HG03097 (cell line): ENCODE results near the gene AXDND1.

Experiments
- ATAC-seq: cut with Tn5 transposase; IDR thresholded peaks from one replicate; pipeline ENCODE4 v1.9.1; 2021; ENCODE audit not compliant: unreplicated experiment, low FRiP score

Gene AXDND1

GRCh38 chr1:179554427-179554826 lies 188.7 kb downstream of the AXDND1 start:
- no peak for ATAC-seq

GRCh38 chr1:179558078-179558477 lies 192.3 kb downstream of the AXDND1 start:
- ATAC-seq: no peak

DNA sequence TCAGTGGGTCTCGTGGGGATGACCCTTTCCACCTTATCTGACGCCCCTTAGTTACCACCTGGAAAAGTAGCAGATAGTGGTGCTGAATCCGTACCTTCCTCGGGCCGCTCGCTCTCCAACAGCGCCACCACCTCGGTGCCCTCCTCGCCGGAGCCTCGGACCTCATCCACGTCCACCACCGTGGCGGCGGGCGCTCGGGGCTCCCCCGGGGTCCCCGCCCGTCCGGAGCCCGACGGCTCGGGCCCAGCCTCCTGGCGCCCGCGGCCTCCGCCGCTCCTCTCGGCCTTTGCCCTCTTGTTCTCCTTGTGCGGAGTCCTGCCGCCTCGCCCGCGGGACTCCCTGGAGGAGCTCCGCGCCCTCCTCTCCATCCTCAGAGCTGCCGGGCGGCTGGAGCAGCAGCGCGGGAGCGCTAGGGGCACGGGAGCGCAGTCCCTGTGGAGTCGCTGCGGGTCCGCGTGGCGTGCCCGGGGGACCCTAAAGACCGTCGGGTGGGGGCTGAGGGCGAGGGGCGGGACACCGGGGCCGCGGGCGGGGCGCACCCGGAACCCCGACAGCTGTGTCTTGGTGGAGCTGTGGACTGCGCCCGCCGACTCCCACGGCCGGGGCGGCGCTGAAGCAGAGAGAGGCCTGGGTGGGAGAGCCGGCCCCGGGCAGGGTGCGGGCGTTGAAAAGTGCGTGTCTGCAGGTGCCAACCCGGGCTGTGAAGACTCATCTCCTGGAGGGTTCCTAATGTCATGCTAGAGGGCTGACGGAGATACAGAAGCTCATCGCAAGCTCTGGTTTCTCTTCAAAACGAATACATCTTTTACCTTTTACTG lies 209.9 kb downstream of the AXDND1 start, which contains the start of gene NPHS2:
TSS of gene NPHS2 (minus strand) at position 452 of the 818 bp plus-strand sequence. CDS start at position 368, 84 bp downstream.
- ATAC-seq: no peak

DNA sequence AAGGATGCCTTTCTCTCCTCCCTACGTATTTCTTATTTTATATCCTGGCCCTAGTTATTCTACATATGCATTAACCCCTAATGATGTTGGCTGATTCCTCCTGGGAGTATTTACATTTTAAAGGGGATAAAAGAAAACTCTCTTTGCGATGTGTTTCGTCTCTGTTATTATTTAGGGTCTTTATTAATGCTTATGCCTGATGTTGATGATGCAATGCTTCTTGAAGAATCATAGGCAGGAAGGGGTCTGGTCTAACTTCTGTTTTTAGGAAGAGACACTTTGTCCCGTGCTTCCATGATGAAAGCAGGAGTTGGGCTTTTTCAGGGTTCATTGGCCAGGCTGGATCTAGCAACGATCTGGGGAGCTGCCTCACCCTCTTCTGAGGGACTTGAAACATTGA lies 210.7 kb downstream of the AXDND1 start:
- ATAC-seq: no peak

DNA sequence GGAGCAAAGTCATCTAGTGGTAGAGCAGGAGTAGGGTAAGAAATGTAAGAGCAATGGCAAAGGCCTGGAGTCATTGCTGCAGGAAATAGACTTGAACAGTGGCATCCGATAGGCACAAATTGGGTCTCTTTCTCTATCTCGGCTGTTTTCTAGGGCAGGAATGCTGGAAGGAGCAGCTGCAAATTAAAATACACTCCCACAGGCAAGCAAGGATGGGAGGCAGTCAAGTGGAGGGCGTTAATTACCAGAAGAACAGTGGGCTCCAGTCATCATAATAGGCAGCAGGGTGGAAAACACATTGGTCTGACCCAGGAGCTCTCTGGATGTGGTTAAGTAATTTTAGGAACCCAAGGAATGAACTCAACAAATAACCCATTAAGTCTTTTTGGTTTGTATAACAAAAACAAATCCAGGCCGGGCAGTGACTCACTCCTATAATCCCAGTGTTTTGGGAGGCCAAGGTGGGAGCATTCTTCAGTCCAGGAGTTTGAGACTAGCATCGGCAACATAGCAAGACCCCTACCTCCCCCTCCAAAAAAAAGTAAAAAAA lies 218.1 kb downstream of the AXDND1 start:
- ATAC-seq: no peak

DNA sequence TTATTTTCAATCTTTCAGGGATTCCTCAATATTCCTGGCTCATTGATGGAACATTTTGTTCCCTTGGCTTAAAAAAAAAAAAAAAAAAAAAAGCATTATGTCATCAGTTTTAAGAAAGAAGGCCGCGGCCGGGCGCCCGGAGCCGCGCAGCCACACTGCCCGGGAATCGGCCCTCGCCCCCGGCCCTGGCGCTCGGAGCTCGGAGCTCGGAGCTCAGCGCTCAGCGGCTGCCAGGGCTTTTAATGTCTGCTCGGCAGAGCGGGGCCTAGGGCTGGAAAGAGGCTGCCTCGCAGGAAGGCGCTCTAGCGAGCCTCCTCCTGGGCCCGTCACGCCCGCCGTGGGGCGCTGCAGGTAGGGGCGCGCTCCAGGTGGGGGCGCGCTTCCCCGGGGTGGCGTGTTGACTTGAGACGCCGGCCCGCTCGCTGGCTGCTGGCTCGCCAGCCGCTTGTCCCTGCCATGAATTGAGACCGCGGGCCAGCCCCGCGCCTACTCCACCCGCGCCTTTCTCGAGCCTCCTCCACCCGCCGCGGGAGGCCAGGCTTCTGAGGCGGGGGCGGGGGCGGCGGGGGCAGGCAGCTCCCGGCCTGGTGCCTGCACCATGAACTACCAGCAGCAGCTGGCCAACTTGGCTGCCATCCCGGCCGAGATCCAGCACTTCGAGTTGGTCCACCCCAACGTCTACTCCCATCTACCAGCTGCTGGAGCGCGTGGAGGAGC lies 220.5 kb downstream of the AXDND1 start:
- ATAC-seq: no peak

- no peak for ATAC-seq
Measured at GRCh38 chr1:179587336-179587735, 221.6 kb downstream of the AXDND1 start.

GRCh38 chr1:179588425-179589024 lies 222.8 kb downstream of the AXDND1 start:
- no peak for ATAC-seq

DNA sequence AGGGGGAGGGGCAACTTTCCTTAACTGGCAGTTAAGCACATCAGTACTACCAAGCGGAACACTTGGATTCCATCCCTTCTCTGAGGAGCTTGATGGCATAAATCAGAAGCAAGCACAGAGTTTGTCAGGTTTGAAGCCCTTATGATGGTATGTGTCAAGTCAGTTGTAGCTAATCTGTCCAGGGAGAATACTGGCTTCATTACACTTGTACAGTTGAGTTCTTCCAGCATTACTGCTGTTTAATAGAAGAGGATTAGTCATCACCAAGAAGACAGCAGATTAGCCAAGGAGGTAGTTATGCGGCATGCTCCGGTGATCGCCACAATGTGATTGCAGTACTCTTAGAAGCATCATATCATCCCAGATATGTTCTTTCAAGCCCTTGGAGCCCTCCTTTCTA lies 223.7 kb downstream of the AXDND1 start:
- ATAC-seq: no peak

DNA sequence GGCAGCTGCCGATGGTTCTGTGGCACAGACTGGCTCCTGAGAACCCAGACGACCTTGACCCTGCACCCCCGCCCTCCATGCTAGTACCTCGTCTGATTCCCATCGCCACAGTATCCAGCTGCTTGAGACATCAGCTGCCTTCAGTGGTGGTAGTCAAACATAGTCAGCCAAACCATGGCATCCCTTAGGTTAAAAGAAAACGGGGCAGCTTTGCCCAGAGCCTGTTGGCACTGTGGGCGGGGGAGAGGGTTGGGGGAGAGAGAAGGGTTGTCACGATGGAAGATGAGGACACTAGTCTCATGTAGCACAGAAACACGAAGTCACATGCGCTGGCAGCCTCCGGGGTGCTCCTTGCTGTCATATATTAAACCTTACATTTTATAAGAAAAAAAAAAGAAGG lies 224.9 kb downstream of the AXDND1 start:
- no peak for ATAC-seq

DNA sequence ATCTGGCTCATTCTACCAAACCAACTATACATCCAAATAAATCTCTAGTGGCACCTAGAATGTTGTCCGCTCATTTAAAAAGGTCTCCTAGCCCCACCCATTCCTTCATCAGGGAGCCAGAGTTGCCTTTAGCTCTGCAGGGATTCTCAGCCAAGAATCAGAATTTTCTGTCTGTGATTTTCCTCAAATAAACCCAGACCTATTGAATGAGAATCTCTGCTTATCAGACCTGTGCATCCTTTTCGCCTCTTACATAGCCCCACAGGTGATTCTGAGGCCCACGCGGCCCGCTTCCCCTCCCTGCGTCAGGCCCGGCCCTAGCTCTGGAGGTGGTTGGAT lies 225.5 kb downstream of the AXDND1 start:
- ATAC-seq: no peak

- no peak for ATAC-seq
Measured at GRCh38 chr1:179591592-179592580, 226.1 kb downstream of the AXDND1 start, which contains the start of gene TDRD5. Gene TDRD5 (plus strand): TSS chr1:179591832. CDS start chr1:179592616, 784 bp downstream.

DNA sequence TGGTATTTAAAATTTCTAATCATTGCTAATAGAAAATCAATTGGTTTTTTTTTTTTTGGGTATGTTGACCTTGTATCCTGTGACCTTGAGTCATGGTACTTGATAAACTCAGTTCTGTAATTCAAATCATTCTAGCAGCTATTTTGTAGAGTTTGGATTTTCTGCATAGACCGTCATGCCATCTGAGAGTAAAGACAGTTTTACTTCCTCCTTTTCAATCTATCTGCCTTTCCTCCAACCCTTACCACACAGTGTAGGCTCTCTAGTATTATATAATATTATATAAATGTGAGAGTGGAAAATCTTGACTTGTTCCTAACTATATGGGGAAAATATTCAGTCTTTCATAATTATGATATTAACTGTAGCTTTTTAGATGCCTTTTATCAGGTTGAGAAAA lies 232.9 kb downstream of the AXDND1 start:
- ATAC-seq: no peak

GRCh38 chr1:179599623-179600249 lies 234.0 kb downstream of the AXDND1 start:
- ATAC-seq: no peak

DNA sequence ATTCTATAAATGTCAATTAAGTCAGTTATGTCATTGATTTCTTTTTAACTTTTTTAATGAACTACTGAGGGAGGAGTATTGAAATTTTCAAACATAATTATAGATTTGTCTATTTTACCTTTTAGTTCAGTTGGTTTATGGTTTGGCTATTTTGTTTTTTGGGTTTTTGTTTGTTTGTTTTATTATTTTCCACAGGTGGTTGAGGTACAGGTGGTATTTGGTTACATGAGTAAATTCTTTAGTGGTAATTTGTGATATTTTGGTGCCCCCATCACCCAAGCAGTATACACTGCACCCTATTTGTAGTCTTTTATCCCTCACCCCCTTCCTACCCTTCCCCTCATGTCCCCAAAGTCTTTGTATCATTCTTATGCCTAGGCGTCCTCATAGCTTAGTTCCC lies 235.3 kb downstream of the AXDND1 start:
- no peak for ATAC-seq
